ENCODE data around the gene MC2R. TPM values are rescaled to one million over a fixed set of nuclear protein-coding genes. Genes with fewer than 3 reads are reported as not detected.

MC2R gene
- total RNA-seq, 4 donors from 2014 or later = not detected

- Histone ChIP-seq H3K9me3 (no peaks in the 10 kb centered on the region), H3K36me3 (no peaks in the 10 kb centered on the region), H3K27ac (no peak overlapping the region), H3K4me3 (no peak overlapping the region), H3K4me1 (no peaks in the 10 kb centered on the region), H3K27me3 (no peaks in the 10 kb centered on the region)
- TF ChIP-seq POLR2A (IDR thresholded peaks at IDR 0.05) = no peak
- TF ChIP-seq, protein P1, sequence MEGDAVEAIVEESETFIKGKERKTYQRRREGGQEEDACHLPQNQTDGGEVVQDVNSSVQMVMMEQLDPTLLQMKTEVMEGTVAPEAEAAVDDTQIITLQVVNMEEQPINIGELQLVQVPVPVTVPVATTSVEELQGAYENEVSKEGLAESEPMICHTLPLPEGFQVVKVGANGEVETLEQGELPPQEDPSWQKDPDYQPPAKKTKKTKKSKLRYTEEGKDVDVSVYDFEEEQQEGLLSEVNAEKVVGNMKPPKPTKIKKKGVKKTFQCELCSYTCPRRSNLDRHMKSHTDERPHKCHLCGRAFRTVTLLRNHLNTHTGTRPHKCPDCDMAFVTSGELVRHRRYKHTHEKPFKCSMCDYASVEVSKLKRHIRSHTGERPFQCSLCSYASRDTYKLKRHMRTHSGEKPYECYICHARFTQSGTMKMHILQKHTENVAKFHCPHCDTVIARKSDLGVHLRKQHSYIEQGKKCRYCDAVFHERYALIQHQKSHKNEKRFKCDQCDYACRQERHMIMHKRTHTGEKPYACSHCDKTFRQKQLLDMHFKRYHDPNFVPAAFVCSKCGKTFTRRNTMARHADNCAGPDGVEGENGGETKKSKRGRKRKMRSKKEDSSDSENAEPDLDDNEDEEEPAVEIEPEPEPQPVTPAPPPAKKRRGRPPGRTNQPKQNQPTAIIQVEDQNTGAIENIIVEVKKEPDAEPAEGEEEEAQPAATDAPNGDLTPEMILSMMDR (IDR thresholded peaks at IDR 0.05) = no peak
- DNase-seq (ENCODE audit: low spot score in 2 of 2) = no peak
- WGBS, 2 donors = 74 to 76% methylated on average over 8 of the region's 8 CpGs
Measured at GRCh38 chr18:13890761-13891361, 24.5 kb downstream of the MC2R start.

DNA sequence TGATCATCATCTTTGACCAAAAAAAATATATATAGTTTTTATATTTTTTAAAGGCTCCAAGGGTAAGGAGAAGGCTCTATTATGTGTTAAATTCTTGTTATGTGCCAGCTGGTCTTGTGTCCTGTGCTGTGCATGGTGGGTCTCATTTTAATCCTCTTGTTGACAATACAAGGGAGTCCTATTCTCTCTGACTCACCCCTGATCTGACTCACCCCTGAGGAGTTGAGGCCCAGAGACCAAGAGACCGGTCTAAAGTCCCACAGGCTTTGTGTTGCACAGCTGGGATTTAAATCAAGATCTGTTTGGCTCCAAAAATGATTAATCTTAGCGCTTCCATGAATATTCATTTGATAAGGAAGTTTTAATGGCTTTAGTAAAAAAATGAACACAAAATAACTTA lies 25.7 kb downstream of the MC2R start:
- DNase-seq (ENCODE audit: low spot score in 2 of 2) = no peak

DNA sequence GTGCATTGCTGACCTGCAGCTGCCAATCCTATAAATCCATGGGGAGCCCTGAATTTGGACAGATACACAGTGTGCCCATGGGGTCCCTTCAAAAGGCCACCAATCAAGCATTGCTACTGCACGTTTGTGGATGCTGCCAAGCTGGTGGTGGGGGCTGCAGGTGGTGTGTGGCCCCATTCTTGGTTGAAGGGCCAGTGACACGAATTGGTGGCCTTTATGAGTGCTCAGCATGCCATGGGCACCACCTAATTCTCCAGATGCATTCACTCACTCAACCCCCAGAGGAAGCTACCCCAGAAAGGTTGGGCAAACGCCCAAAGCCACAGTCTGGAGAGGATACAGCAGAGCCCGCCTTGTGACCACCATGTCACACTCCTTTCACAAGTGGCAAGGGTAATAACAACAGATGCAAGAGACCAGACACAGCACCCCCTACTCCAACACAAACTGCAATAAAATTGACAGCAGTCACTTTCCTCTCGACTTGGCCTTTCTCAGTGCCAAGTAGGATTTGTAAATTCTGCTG lies 27.1 kb downstream of the MC2R start:
- H3K4me3 ChIP-seq = no peak overlapping the region
- H3K27ac ChIP-seq = no peak overlapping the region
- DNase-seq (ENCODE audit: low spot score in 2 of 2) = no peak
- no peaks in the 10 kb centered on the region for H3K36me3 ChIP-seq
- no peaks in the 10 kb centered on the region for H3K4me1 ChIP-seq
- 61 to 62% methylated on average over 5 of the region's 5 CpGs for WGBS, 2 donors
- no peaks in the 10 kb centered on the region for H3K27me3 ChIP-seq
- H3K9me3 ChIP-seq = no peaks in the 10 kb centered on the region
- TF ChIP-seq POLR2A (IDR thresholded peaks at IDR 0.05) (no peak), EP300 (IDR thresholded peaks at IDR 0.05) (no peak)
- TF ChIP-seq, protein P1 (IDR thresholded peaks at IDR 0.05) = no peak

More for the DNA sequence above, 25.7 kb downstream of the MC2R start:
- Histone ChIP-seq H3K9me3 (no peaks in the 10 kb centered on the region), H3K27ac (no peak overlapping the region), H3K4me1 (no peaks in the 10 kb centered on the region), H3K4me3 (no peak overlapping the region), H3K36me3 (no peaks in the 10 kb centered on the region), H3K27me3 (no peaks in the 10 kb centered on the region)
- WGBS, 2 donors = 36 to 70% methylated on average over 2 of the region's 2 CpGs
- TF ChIP-seq EP300 (IDR thresholded peaks at IDR 0.05) (no peak), POLR2A (IDR thresholded peaks at IDR 0.05) (no peak)
- TF ChIP-seq, protein P1 (IDR thresholded peaks at IDR 0.05) = no peak

GRCh38 chr18:13885009-13885408 lies 30.3 kb downstream of the MC2R start:
- no peak for DNase-seq (ENCODE audit: low spot score in 2 of 2)
- H3K36me3 ChIP-seq = no peaks in the 10 kb centered on the region
- no peak for TF ChIP-seq POLR2A (IDR thresholded peaks at IDR 0.05)
- TF ChIP-seq, protein P1 (IDR thresholded peaks at IDR 0.05) = no peak
- no peak for TF ChIP-seq EP300 (IDR thresholded peaks at IDR 0.05)
- H3K9me3 ChIP-seq = no peaks in the 10 kb centered on the region
- no peak overlapping the region for H3K4me3 ChIP-seq
- no peak overlapping the region for H3K27ac ChIP-seq
- H3K4me1 ChIP-seq = no peaks in the 10 kb centered on the region
- no peaks in the 10 kb centered on the region for H3K27me3 ChIP-seq
- WGBS, 2 donors = 86 to 90% methylated on average over 14 of the region's 14 CpGs

DNA sequence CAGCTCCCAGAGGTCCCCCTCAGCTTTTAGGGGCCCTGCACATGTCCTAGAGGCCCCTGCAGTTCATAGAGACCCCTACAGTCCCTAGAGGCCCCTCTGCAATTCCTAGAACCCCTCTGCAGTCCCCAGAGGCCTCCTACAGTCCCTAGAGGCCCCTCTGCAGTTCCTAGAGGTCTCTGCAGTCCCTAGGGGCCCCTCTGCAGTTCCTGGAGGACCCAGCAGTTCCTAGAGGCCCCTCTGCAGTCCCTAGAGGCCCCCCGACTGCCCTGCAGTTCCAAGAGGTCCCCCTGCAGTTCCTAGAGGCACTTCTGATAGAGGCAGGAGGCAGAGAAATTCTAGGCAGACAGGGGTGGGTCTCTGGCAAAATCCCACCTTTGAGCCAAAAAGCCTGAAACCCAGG lies 35.4 kb downstream of the MC2R start:
- H3K4me3 ChIP-seq = no peak overlapping the region
- H3K4me1 ChIP-seq = no peaks in the 10 kb centered on the region
- H3K9me3 ChIP-seq = no peaks in the 10 kb centered on the region
- H3K27ac ChIP-seq = no peak overlapping the region
- TF ChIP-seq, protein P1 (IDR thresholded peaks at IDR 0.05) = no peak
- TF ChIP-seq POLR2A (IDR thresholded peaks at IDR 0.05) (no peak), EP300 (IDR thresholded peaks at IDR 0.05) (no peak)
- 44 to 60% methylated on average over 1 of the region's 1 CpG for WGBS, 2 donors
- no peak for DNase-seq (ENCODE audit: low spot score in 2 of 2)
- no peaks in the 10 kb centered on the region for H3K36me3 ChIP-seq
- H3K27me3 ChIP-seq = no peaks in the 10 kb centered on the region
